Activated naive CD4-positive, alpha-beta T cell treated with anti-CD3 and anti-CD28 coated beads, Interleukin-2, amount 50 U/mL, for 16 hours (primary cell): ENCODE results near the gene PTPN14.

Source experiments
- DNase-seq: peaks from one replicate; pipeline ENCODE4 v3.0.0-alpha.2; 2020

PTPN14 gene

GRCh38 chr1:214567481-214567980 is 16.1 kb upstream of the PTPN14 start:
- no peak for DNase-seq

GRCh38 chr1:214566158-214567104 is 15.0 kb upstream of the PTPN14 start:
- DNase-seq: no peak

GRCh38 chr1:214565310-214565709 is 13.9 kb upstream of the PTPN14 start:
- DNase-seq: no peak

- DNase-seq: no peak
Measured at GRCh38 chr1:214563881-214564280, 12.5 kb upstream of the PTPN14 start.

GRCh38 chr1:214557952-214558735 is 6.7 kb upstream of the PTPN14 start:
- DNase-seq: no peak

- DNase-seq: no peak
Measured at GRCh38 chr1:214553142-214553710, 1.8 kb upstream of the PTPN14 start.

- no peak for DNase-seq
Measured at GRCh38 chr1:214552174-214552608, 789 bp upstream of the PTPN14 start.

- no peak for DNase-seq
Measured at GRCh38 chr1:214550857-214551435, 456 bp downstream of the PTPN14 start.

GRCh38 chr1:214550013-214550856 is 1.2 kb downstream of the PTPN14 start:
- DNase-seq: no peak

GRCh38 chr1:214549604-214550003 is 1.8 kb downstream of the PTPN14 start:
- no peak for DNase-seq

- no peak for DNase-seq
Measured at GRCh38 chr1:214548988-214549387, 2.4 kb downstream of the PTPN14 start.

GRCh38 chr1:214548271-214548670 is 3.1 kb downstream of the PTPN14 start:
- DNase-seq: no peak

- DNase-seq: no peak
Measured at GRCh38 chr1:214547747-214548146, 3.7 kb downstream of the PTPN14 start.

- DNase-seq: no peak
Measured at GRCh38 chr1:214546886-214547641, 4.3 kb downstream of the PTPN14 start.

GRCh38 chr1:214546084-214546483 is 5.3 kb downstream of the PTPN14 start:
- no peak for DNase-seq

GRCh38 chr1:214545293-214545692 is 6.1 kb downstream of the PTPN14 start:
- DNase-seq: no peak

GRCh38 chr1:214544791-214545190 is 6.6 kb downstream of the PTPN14 start:
- DNase-seq: no peak

GRCh38 chr1:214542275-214543199 is 8.9 kb downstream of the PTPN14 start:
- DNase-seq: no peak

GRCh38 chr1:214541693-214542092 is 9.7 kb downstream of the PTPN14 start:
- no peak for DNase-seq

GRCh38 chr1:214541206-214541605 is 10.2 kb downstream of the PTPN14 start:
- DNase-seq: no peak
